ENCODE results near the gene NCK2.

DNA sequence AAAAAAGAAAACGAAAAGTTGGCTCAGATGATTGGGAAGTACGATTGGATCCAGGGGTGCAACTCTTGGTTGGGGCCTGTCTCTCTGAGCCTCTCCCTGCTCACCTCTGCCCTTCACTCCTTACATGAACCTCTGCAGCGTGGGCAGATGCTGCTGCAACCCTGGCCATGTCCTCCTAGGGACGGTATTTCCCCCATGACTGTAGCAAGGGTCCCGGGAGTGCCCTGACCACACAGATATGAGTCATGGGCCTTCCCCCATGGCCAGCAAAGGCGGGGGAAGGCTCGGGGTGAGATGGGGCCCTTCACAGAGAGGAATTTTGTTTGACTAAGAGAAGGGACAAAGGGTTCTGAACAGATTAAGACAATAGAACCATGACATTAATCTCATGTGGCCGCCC is 129.0 kb downstream of the NCK2 start:
- TF ChIP-seq, protein P1, sequence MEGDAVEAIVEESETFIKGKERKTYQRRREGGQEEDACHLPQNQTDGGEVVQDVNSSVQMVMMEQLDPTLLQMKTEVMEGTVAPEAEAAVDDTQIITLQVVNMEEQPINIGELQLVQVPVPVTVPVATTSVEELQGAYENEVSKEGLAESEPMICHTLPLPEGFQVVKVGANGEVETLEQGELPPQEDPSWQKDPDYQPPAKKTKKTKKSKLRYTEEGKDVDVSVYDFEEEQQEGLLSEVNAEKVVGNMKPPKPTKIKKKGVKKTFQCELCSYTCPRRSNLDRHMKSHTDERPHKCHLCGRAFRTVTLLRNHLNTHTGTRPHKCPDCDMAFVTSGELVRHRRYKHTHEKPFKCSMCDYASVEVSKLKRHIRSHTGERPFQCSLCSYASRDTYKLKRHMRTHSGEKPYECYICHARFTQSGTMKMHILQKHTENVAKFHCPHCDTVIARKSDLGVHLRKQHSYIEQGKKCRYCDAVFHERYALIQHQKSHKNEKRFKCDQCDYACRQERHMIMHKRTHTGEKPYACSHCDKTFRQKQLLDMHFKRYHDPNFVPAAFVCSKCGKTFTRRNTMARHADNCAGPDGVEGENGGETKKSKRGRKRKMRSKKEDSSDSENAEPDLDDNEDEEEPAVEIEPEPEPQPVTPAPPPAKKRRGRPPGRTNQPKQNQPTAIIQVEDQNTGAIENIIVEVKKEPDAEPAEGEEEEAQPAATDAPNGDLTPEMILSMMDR (IDR thresholded peaks at IDR 0.05): no peak
- no peak for TF ChIP-seq POLR2A (IDR thresholded peaks at IDR 0.05; ENCODE audit: low read length)
- TF ChIP-seq CHD2 (IDR thresholded peaks at IDR 0.05; ENCODE audit: low read length, partially characterized antibody): no peak
- no peak for TF ChIP-seq RCOR1 (IDR thresholded peaks at IDR 0.05; ENCODE audit: low read depth, low read length)
- TF ChIP-seq, protein P2, sequence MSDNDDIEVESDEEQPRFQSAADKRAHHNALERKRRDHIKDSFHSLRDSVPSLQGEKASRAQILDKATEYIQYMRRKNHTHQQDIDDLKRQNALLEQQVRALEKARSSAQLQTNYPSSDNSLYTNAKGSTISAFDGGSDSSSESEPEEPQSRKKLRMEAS (IDR thresholded peaks at IDR 0.05): no peak
- no peak for TF ChIP-seq MAZ (IDR thresholded peaks at IDR 0.05; ENCODE audit: borderline replicate concordance, low read depth, low read length)
- no peak for TF ChIP-seq JUN (IDR thresholded peaks at IDR 0.05)
- TF ChIP-seq ZC3H11A (IDR thresholded peaks at IDR 0.05): no peak
- no peak for TF ChIP-seq HOXB5 (CRISPR knock-in tag; IDR thresholded peaks at IDR 0.05)
- TF ChIP-seq CEBPB (IDR thresholded peaks at IDR 0.05): no peak
- no peak for TF ChIP-seq ZNF302 (CRISPR knock-in tag; IDR thresholded peaks at IDR 0.05)

All from A549 (cell line).